ENCODE measurements around the gene CMC1.

DNA sequence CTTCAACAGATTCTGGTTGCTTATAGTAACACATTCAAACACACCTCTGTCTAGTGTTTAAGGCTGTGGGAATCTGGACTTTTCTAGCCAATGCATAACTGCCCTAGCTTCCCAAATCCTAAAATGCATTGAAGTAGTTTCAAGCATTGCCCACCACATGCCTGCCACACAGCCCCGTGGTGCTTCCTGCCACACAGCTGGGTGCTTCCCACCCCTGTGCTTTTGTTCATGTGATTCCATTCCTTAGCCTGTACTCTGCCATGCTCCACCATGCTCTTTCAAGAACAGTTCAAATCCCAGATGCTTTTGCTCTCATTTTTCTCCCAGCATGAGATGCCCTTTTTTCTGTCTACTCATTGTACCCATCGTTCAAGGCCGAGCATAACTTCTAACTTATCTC, 2.3 kb upstream of the CMC1 start:
- TF ChIP-seq HNRNPUL1 (IDR thresholded peaks at IDR 0.05; ENCODE audit: low read length), result no peak
- TF ChIP-seq EP300 (IDR thresholded peaks at IDR 0.05; ENCODE audit: low read length), result no peak
- TF ChIP-seq, protein P1, sequence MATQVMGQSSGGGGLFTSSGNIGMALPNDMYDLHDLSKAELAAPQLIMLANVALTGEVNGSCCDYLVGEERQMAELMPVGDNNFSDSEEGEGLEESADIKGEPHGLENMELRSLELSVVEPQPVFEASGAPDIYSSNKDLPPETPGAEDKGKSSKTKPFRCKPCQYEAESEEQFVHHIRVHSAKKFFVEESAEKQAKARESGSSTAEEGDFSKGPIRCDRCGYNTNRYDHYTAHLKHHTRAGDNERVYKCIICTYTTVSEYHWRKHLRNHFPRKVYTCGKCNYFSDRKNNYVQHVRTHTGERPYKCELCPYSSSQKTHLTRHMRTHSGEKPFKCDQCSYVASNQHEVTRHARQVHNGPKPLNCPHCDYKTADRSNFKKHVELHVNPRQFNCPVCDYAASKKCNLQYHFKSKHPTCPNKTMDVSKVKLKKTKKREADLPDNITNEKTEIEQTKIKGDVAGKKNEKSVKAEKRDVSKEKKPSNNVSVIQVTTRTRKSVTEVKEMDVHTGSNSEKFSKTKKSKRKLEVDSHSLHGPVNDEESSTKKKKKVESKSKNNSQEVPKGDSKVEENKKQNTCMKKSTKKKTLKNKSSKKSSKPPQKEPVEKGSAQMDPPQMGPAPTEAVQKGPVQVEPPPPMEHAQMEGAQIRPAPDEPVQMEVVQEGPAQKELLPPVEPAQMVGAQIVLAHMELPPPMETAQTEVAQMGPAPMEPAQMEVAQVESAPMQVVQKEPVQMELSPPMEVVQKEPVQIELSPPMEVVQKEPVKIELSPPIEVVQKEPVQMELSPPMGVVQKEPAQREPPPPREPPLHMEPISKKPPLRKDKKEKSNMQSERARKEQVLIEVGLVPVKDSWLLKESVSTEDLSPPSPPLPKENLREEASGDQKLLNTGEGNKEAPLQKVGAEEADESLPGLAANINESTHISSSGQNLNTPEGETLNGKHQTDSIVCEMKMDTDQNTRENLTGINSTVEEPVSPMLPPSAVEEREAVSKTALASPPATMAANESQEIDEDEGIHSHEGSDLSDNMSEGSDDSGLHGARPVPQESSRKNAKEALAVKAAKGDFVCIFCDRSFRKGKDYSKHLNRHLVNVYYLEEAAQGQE (IDR thresholded peaks at IDR 0.05; ENCODE audit: borderline replicate concordance), result no peak
- TF ChIP-seq, protein P1 (CRISPR knock-in tag; IDR thresholded peaks at IDR 0.05; ENCODE audit: low read depth), result no peak
- TF ChIP-seq, protein P2, sequence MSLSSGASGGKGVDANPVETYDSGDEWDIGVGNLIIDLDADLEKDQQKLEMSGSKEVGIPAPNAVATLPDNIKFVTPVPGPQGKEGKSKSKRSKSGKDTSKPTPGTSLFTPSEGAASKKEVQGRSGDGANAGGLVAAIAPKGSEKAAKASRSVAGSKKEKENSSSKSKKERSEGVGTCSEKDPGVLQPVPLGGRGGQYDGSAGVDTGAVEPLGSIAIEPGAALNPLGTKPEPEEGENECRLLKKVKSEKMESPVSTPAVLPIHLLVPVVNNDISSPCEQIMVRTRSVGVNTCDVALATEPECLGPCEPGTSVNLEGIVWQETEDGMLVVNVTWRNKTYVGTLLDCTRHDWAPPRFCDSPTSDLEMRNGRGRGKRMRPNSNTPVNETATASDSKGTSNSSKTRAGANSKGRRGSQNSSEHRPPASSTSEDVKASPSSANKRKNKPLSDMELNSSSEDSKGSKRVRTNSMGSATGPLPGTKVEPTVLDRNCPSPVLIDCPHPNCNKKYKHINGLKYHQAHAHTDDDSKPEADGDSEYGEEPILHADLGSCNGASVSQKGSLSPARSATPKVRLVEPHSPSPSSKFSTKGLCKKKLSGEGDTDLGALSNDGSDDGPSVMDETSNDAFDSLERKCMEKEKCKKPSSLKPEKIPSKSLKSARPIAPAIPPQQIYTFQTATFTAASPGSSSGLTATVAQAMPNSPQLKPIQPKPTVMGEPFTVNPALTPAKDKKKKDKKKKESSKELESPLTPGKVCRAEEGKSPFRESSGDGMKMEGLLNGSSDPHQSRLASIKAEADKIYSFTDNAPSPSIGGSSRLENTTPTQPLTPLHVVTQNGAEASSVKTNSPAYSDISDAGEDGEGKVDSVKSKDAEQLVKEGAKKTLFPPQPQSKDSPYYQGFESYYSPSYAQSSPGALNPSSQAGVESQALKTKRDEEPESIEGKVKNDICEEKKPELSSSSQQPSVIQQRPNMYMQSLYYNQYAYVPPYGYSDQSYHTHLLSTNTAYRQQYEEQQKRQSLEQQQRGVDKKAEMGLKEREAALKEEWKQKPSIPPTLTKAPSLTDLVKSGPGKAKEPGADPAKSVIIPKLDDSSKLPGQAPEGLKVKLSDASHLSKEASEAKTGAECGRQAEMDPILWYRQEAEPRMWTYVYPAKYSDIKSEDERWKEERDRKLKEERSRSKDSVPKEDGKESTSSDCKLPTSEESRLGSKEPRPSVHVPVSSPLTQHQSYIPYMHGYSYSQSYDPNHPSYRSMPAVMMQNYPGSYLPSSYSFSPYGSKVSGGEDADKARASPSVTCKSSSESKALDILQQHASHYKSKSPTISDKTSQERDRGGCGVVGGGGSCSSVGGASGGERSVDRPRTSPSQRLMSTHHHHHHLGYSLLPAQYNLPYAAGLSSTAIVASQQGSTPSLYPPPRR (CRISPR knock-in tag; IDR thresholded peaks at IDR 0.05; ENCODE audit: borderline replicate concordance), result no peak
- TF ChIP-seq, protein P3, sequence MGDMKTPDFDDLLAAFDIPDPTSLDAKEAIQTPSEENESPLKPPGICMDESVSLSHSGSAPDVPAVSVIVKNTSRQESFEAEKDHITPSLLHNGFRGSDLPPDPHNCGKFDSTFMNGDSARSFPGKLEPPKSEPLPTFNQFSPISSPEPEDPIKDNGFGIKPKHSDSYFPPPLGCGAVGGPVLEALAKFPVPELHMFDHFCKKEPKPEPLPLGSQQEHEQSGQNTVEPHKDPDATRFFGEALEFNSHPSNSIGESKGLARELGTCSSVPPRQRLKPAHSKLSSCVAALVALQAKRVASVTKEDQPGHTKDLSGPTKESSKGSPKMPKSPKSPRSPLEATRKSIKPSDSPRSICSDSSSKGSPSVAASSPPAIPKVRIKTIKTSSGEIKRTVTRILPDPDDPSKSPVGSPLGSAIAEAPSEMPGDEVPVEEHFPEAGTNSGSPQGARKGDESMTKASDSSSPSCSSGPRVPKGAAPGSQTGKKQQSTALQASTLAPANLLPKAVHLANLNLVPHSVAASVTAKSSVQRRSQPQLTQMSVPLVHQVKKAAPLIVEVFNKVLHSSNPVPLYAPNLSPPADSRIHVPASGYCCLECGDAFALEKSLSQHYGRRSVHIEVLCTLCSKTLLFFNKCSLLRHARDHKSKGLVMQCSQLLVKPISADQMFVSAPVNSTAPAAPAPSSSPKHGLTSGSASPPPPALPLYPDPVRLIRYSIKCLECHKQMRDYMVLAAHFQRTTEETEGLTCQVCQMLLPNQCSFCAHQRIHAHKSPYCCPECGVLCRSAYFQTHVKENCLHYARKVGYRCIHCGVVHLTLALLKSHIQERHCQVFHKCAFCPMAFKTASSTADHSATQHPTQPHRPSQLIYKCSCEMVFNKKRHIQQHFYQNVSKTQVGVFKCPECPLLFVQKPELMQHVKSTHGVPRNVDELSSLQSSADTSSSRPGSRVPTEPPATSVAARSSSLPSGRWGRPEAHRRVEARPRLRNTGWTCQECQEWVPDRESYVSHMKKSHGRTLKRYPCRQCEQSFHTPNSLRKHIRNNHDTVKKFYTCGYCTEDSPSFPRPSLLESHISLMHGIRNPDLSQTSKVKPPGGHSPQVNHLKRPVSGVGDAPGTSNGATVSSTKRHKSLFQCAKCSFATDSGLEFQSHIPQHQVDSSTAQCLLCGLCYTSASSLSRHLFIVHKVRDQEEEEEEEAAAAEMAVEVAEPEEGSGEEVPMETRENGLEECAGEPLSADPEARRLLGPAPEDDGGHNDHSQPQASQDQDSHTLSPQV (IDR thresholded peaks at IDR 0.05), result no peak
- no peak for TF ChIP-seq SIRT6 (IDR thresholded peaks at IDR 0.05; ENCODE audit: low read depth, low read length)
- no peak for TF ChIP-seq ZKSCAN8 (CRISPR knock-in tag; IDR thresholded peaks at IDR 0.05)
- no peak for TF ChIP-seq SMARCB1 (IDR thresholded peaks at IDR 0.05; ENCODE audit: insufficient read length, low read depth)
- TF ChIP-seq, protein P4, sequence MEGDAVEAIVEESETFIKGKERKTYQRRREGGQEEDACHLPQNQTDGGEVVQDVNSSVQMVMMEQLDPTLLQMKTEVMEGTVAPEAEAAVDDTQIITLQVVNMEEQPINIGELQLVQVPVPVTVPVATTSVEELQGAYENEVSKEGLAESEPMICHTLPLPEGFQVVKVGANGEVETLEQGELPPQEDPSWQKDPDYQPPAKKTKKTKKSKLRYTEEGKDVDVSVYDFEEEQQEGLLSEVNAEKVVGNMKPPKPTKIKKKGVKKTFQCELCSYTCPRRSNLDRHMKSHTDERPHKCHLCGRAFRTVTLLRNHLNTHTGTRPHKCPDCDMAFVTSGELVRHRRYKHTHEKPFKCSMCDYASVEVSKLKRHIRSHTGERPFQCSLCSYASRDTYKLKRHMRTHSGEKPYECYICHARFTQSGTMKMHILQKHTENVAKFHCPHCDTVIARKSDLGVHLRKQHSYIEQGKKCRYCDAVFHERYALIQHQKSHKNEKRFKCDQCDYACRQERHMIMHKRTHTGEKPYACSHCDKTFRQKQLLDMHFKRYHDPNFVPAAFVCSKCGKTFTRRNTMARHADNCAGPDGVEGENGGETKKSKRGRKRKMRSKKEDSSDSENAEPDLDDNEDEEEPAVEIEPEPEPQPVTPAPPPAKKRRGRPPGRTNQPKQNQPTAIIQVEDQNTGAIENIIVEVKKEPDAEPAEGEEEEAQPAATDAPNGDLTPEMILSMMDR (IDR thresholded peaks at IDR 0.05 in 2 of 3, conservative IDR thresholded peaks at IDR 0.05 in 1 of 3; ENCODE audit: insufficient read depth in 2 of 3, low read depth in 1 of 3, low read length in 3 of 3), result no peak
